ENCODE measurements around the gene OLA1.

The OLA1 gene

DNA sequence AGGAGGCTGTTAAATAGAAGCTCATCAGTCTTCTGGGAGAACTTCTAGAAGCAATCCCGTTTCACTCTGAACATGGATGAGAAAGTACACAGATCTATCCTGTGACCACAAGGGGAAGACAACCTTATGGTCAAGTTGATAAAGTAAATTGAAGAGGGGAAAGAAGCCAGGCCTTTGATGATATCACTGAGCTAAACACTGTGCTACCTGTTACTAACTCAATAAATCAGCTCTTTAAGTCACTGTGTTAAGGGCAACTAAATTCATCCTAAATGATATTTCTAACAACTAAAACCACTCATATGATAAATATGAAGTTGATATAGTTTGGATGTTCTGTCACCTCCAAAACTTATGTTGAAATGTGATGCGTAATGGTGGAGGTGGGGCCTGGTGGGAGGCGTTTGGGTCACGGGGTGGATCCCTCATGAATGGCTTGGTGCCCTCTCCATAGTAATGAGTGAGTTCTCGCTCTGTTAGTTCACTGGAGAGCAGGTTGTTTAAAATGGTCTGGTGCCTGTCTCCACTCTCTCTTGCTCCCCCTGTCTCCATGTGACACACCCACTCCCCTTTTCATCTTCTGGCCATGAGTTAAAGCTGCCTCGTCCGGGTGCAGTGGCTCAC is 23.6 kb downstream of the OLA1 start:
- DNase-seq (ENCODE audit: low read depth in 2 of 2): no peak

DNA sequence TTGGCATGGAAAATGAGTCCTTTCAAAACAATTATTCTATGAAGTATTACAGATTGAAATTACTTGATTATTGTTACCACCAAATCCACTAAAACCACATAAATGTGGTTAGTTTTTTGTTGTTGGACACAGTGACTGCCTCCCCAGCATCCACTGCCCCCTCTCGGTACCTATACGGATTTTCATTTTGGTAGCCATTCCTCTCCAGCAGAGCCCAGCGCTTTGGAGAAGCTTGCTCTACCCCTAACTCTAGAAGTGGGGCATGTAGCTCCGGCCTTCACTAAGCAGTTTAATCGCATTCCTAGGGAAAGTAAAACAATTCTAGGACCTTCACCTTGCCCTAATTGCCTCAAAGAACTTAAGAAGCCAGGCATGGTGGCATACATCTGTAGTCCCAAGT is 24.2 kb downstream of the OLA1 start:
- no peak for DNase-seq (ENCODE audit: low read depth in 2 of 2)

DNA sequence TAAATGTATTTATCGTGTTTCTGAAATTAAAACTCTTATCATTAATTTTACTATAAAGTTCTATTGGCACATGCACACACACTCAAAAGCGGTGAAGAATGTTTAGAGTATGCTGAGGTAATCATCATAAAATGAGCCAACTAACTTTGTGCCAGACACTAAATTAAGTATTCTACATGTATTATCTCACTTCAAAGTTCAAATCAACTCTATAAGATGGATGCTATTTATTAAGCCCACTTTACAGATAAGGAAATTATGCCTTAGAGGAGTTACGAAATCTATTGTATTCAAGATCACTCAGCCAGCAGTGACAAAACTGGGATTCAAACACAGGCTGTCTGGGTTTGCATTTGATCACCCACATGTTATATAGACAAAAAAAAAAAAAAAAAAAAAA is 24.9 kb downstream of the OLA1 start:
- DNase-seq (ENCODE audit: low read depth in 2 of 2): no peak

DNA sequence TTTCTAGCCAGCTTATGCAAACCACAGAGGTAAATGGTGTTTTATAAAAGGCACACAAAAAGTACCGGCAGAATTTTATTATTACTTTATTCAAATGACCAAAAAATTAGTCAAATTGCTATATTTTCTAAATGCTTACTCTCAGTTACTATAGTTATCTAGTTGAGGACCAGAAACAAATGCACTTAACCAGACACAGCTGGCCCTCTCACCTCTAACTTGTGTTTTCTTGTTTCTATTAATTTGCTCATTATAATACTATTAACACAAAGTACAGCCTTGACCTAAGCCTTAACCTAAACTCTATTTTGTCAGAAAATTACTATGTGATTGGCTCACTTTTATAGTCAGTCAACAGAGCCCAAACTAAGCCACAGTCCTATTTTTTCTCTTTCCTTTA is 26.2 kb downstream of the OLA1 start:
- no peak for DNase-seq (ENCODE audit: low read depth in 2 of 2)

DNA sequence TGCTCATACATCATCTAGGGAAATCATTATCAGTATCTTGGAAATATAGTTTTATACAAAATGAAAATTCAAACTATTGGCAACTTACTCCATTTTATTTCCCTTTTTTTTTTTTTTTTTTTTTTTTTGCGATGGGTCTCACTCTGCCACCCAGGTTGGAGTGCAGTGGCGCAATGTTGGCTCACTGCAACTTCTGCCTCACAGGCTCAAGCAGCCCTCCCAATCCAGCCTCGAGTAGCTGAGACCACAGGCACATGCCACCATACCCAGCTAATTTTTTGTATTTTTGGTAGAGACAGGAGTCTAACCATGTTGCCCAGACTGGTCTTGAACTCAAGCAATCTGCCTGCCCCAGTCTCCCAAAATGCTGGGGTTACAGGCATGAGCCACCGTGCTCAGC is 29.0 kb downstream of the OLA1 start:
- no peak for DNase-seq (ENCODE audit: low read depth in 2 of 2)

DNA sequence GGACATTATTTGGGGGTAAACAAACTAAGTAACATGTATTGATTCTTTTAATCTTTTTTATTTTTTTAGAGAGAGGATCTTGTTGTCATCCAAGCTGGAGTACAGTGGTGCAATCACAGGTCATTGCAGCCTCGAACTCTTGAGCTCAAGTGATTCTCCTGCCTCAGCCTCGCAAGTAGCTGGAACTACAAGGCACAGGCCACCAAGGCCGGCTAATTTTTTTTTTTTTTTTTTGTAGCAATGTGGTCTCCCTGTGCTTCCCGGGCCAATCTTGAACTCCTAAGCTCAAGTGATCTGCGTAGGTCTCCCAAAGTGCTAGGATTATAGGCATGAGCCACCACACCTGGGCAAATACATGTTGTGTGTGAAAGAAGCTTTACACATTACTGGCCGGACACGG is 29.6 kb downstream of the OLA1 start:
- DNase-seq (ENCODE audit: low read depth in 2 of 2): no peak

DNA sequence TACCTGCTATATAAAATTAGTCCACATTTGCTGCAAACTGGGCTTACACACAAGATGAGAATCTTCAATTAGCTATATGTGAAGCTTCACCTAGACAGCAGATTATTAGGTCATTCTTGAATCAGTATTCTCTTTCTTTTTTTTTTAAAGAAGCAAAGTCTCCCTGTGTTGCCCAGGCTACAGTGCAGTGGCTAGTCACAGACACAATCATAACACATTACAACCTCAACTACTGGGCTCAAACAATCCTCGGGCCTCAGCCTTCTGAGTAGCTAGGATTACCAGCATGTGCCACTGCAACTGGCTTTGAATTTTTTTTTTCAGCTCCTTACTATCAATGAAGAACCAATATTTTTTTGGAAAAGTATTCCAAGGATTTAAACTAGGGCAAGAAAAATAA is 30.5 kb downstream of the OLA1 start:
- no peak for DNase-seq (ENCODE audit: low read depth in 2 of 2)

DNA sequence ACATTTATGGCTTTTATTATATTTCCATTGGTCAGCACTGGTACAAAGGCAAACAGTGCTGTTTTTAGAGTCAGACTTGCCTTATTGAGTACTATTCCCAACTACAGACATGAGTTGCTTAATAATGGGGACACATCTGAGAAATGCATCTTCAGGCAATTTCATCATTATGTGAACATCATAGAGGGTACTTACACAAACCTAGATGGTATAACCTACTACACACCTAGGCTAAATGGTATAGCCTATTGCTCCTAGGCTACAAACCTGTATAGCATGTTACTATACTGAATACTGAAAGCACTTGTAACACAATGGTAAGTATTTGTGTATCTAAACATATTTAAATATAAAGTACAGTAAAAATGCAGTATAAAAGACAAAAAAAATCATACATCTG is 36.4 kb downstream of the OLA1 start:
- no peak for DNase-seq (ENCODE audit: low read depth in 2 of 2)

DNA sequence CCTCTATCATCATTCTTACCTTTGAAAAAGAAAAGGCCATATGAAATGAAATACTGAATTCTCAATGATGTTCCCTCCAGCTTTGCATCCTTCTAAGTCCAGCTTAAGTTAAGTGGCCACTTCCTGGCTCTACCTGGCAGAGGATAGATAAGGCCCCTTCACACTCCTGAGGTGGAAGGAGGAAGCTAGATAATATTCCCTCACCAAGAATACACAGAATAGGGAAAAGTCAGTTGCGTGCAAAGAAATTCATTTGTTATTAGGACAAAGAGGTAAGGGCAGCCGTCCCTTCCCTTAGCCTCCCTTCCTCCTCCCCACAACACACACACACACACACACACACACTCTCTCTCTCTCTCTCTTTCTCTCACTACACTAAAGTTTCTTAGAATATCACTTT is 37.5 kb downstream of the OLA1 start:
- DNase-seq (ENCODE audit: low read depth in 2 of 2): no peak

DNA sequence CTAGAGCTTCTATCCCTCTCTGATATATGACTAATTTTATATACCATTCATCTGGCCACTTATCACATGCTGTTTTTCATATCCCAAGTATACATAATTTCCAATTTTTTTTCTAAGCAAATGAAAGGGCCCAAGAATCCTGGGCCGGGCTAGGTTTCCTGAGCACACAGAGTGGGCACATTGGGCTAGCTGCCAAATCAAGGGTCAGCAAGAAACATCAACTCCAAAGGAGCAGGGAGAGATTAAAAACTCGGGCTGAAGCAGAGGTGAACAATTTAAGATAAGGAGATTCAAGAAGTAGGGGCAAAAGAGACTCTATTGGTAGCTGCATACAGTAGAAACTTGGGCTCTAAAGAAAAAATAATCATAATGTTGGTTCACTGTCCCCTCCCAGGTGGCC is 39.0 kb downstream of the OLA1 start:
- no peak for DNase-seq (ENCODE audit: low read depth in 2 of 2)

DNA sequence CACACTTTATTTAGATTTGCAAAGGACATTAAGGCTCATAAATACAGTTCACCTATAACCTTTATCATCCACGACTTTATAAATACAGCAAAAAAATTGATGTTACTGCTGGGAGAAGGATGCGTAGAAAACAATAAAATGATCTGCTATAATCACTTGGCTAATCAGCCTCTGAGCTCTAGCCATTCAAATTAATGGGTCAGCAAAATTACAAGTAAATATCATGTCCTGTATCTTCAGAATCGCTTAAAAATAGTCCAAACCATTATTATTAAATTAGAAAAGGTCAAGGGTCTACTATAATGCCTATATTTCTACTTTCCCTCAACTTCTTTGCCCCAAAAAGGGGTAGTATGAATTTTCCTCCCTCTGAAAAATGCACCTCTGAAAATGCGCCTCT is 40.3 kb downstream of the OLA1 start:
- no peak for DNase-seq (ENCODE audit: low read depth in 2 of 2)

DNA sequence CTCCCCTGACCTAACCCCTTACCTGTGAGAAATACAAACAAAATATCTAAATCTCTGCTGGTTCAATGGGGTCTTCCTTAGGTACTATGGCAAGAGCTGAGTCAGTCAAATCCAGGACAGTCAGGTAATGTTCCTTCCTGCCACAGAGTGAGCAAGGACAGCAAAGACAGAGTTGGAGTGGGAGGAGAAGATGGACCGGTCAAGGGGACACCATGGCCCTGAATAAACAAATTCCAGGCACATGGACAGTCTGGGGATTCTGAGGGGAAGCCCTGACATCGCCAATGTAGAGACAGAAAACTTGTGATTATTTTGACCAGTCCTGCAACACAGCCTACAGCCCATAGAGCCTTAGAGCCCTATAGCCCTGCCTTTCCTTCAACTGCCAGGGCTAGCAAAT is 42.8 kb downstream of the OLA1 start:
- no peak for DNase-seq (ENCODE audit: low read depth in 2 of 2)

DNA sequence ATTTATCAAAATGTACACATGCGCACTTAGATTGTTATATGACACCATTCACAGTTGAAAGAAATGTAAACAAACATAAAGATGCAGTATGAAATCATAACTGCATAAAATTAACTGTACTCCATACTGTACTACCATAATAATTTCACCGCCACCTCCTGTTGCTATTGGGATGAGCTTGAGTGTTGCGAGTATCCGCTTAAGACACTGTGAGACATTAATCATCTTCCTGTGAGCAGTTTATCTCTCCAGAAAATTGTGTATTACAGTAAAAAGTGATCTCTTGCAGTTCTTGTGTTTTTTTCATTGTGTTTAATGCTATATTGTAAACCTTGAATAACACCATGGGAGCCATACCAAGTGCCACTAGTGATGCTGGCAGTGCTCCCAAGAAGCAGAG is 46.1 kb downstream of the OLA1 start:
- no peak for DNase-seq (ENCODE audit: low read depth in 2 of 2)

DNA sequence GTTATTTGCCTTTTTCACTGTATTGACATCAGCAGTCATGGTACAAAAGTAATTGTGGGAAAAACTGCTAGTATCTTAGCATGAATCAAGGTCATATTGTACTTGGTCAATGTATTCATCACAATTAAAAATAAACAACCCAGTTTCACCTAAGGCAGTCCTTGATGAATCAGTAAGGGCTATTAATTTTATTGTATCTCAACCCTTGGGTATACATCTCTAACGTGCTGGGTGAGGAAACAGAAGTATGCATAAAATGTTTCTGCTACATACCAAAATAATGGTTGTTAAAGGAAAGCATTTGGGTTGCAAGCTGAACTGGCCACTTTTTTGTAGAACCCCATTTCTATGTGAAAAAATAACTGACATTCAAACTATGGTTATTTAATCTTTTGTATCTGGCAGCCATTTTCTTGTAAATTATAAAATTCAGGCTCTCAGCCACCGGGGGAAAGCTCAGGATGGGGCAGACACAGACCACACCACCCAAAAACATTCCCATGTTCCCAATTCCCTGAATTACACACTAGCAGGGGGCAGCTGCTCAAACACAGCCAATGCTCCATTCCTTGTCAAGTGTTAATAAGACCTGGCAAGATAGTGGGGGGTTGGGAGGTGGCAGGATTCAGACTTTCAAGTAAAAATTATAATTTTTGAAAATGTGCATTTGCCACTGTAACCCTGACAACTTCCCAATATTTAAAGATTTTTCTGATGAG is 49.3 kb downstream of the OLA1 start:
- peak; percentile 18 to 20 for DNase-seq (ENCODE audit: low read depth in 2 of 2)

DNA sequence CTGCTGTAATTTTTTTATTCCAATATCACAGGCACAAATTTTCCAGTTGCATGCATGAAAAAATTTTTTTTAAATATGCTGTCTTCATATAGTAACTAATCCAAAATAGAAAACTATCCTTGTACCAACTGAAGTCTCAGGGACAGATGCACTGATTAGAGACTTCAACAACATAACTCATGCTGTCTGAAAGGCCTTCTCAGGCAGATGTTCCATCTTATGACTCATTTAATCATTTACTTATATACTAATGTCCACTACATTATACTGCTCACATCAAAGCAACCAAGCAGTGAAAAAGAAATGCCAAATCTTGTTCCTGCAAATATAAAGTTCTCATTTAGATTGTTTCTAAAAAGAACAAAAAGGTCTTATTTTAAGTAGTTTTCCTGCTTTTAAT is 53.1 kb downstream of the OLA1 start:
- no peak for DNase-seq (ENCODE audit: low read depth in 2 of 2)

DNA sequence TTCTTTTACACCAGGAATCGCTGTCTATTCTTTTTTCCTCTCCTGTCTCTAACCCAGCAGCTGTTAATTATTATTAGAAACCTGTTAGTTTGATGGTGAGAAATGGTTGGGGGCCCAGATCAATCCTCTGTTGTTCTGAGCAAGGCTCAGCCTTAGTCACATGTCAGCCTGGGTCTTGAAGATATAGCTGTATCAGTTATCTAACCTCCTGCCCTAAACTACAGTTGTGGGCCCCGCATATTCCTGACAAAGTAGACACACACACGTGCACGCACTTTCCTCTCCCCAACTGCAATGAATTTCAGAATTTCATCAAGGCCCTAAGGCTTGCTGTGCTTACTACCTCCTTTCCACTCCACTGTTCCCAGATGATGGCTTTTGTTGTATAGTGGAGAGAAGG is 54.6 kb downstream of the OLA1 start:
- DNase-seq (ENCODE audit: low read depth in 2 of 2): no peak

DNA sequence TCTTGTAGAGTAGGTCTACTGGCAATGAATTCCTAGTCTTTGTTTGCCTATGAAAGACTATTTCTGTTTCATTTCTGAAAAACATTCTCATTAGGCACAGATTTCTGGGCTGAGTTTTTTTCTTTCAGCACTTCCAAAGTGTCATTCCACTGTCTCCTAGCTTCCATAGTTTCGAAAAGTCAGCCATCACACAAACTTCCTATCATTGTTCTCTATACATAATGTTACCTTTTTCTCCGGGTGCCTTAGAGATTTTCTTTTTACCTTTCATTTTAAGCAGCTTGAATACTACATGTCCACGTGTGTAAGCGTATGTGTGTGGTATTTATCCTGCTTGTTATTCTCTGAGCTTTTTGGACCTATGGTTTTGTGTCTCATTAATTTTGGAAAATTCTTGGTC is 55.7 kb downstream of the OLA1 start:
- DNase-seq (ENCODE audit: low read depth in 2 of 2): no peak

DNA sequence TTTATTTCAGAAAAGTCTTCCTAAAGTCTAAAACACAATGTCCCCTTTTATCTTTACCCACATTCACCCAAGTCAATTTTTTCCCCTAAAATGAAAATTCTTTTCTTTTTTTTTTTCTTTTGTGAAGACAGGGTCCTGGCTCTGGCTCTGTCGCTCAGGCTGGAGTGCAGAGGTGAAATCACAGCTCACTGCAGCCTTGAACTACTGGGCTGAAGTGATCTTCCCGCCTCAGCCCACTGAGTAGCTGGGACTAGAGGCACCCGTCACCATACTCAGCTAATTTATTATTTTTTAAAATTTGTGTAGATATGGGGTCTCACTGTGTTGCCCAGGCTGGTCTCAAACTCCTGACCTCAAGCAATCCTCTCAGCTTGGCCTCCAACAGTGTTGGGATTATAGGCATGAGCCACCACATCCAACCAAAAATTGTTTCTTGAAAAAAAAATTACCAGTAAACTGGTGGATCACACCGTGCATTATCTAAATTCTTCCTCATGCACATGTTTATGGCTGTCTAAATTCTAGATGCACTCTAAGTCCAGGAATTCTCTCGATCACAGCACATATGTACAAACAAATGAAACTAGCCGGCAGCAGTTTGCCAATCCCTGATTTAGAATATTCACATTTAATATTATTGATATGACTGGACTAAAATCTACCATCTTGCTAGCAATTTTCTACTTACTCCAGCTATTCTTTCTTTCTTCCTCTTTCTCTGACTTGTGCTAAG is 56.8 kb downstream of the OLA1 start:
- DNase-seq (ENCODE audit: low read depth in 2 of 2): no peak

DNA sequence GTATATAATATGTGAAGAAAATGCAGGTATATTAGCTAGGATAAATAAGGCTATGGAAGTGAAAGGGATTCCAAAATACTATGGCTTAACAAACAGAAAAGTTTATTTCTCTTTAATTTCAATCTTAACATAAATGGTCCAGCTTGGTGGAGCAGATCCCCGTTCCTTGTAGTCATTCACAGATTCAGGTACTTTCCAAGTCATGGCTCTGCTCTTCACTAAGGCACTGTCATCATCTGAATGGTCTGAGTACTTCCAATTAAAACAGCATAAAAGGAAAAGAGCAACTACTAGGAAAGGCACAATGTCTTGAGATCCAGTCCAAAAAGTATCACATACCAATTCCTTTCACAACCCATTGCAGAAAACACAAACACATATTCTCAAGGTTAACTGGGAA is 63.4 kb downstream of the OLA1 start:
- no peak for DNase-seq (ENCODE audit: low read depth in 2 of 2)

DNA sequence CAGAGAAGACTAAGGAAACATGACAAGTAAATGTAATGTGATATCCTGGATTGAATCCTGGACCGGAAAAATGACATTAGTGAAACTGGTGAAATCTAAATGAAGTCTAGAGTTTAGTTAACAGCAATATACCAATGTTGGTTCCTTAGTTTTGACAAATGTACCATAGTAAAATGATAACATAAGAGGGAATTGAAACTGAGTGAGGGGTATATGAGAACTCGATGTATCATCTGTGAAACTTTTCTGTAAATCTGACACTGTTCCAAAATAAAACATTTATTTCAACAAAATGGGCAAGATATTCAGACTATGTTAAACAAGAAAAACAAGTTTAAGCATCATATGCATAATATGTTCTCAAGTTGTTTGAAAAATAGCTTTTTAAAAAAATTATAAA is 63.8 kb downstream of the OLA1 start:
- no peak for DNase-seq (ENCODE audit: low read depth in 2 of 2)

DNA sequence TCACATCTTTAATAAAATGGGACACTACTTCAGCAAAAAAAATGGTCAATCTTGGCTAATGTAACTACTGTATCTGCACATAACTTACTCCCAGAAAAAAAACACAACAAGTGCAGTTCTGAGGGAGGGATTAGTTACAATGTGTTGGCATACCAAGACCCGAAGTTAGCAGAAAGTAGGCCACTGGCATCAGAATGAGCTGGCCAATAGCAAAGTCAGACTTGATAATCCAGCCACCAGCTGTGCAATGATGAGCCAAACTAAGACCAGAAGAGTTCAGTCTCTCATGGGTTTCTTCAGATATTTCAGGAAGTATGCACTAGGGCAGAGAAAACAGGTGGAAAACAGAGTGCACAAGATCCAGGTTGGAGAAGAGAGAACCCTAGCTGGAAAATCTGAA is 65.3 kb downstream of the OLA1 start:
- no peak for DNase-seq (ENCODE audit: low read depth in 2 of 2)

DNA sequence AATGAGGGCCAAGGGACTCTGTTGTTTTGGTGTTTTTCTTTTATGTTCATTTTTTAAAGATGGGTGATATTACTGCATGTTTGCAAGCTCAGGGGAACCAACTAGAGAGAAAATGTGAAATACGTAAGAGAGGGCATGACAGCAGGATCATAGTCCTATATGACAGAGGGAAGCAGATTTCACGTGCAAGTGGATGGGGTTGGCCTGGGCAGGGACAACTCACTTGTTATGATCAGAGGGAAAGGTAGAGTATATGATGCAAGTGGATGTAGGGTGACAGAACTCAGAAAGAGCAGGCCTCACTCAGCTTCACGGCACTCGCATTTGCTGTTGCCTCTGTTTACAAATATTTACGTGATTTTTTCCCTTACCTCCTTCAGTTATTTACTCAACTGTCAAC is 67.0 kb downstream of the OLA1 start:
- DNase-seq (ENCODE audit: low read depth in 2 of 2): no peak

DNA sequence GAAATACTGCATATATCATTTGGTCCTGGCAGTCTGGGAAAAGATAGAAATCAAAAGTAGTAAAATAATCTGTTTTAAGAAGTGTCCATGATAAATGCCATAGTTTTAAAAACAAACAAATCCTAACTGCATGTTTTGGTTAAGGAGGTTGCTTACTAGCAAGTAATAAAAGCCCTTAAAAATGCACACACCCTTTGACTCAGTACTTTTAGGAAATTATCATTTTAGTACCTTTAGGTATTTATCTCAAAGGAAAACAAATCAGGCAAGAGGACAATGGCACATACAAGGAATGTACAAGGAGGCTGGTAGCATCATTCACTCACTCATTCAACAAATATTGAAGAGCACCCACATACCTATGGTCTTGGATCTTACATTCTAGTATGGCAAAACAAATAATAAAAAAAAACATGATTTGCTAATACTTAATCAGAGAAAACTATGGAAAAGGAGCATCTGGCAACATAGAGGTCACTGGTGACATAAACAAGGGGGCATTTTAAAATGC is 67.6 kb downstream of the OLA1 start:
- DNase-seq (ENCODE audit: low read depth in 2 of 2): no peak

Data from fibroblast of skin of left quadriceps (primary cell).